Measurements from ENCODE around the gene SCAMP5. TPM values are rescaled to one million over a fixed set of nuclear protein-coding genes. Genes with fewer than 3 reads are reported as not detected.

The SCAMP5 gene
- total RNA-seq, 4 donors from 2014 or later = 5.0 to 78.1 (median 53.4) TPM

DNA sequence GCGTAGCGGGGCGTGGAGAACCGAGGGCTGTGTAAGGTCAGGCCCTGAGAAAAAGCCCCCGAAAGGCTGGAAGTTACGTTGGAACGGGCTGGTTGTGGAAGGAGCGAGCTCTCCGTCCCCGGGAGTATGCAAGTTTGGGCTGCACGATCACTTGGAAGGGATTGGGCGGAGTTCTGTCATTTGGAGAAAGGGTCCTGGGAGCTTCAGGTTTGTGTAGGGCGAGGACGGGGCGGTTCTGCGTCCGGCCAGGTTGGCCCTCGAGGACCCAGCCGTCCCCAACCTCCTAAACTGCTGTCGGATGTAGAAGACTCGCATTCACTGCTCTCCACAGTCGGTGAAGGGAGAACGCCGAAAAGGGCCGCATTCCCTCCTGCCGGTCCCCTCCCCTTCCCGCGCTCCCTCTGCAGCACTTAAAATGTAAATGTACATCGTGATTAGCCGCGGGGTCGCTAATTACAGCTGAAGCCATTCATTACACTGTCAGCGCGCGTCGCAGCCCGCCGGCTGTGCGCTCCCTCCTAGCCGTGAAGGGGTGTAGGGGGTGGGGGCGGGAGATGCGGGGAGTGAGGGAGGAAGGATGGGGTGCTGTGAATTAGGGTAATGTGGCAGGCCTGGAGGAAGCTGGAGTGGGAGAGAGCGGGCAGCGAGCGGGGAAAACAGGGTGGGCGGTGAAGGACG lies 36.3 kb upstream of the SCAMP5 start:
- Histone ChIP-seq H3K4me1 (peaks cover 0 to 39% (median 26%) of the 10 kb centered on the region in 4 donors), H3K4me3 (peak overlapping the region; percentile 2 to 73 (median 54)), H3K27ac (peak overlapping the region in 3 of 4 donors; percentile 56 to 90 (median 88)), H3K27me3 (no peaks in the 10 kb centered on the region), H3K9me3 (no peaks in the 10 kb centered on the region), H3K36me3 (no peaks in the 10 kb centered on the region)
- TF ChIP-seq, protein P1, sequence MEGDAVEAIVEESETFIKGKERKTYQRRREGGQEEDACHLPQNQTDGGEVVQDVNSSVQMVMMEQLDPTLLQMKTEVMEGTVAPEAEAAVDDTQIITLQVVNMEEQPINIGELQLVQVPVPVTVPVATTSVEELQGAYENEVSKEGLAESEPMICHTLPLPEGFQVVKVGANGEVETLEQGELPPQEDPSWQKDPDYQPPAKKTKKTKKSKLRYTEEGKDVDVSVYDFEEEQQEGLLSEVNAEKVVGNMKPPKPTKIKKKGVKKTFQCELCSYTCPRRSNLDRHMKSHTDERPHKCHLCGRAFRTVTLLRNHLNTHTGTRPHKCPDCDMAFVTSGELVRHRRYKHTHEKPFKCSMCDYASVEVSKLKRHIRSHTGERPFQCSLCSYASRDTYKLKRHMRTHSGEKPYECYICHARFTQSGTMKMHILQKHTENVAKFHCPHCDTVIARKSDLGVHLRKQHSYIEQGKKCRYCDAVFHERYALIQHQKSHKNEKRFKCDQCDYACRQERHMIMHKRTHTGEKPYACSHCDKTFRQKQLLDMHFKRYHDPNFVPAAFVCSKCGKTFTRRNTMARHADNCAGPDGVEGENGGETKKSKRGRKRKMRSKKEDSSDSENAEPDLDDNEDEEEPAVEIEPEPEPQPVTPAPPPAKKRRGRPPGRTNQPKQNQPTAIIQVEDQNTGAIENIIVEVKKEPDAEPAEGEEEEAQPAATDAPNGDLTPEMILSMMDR (IDR thresholded peaks at IDR 0.05) = no peak
- TF ChIP-seq POLR2A (IDR thresholded peaks at IDR 0.05) = no peak
- DNase-seq = no peak

DNA sequence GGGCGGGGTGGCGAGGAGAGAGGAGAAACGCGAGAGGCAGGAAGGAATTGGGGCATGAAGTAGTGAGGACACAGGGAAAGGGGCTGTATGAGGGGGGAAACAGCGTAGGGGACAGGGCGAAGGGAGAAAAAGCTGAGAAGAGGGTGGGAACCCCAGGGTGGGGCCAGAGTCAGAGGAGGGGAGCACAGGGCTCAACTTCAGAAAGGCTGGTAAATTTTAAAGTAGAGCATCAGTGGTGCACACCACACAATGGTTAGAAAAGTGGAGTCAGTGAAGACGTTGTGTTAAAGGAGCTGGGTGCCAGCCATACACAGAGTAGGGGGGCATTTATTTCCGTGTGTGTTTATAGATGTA lies 35.8 kb upstream of the SCAMP5 start:
- Histone ChIP-seq H3K4me3 (peak overlapping the region in 3 of 4 donors; percentile 48 to 73 (median 61)), H3K4me1 (peaks cover 0 to 34% (median 26%) of the 10 kb centered on the region in 4 donors), H3K27ac (peak overlapping the region in 1 of 4 donors; percentile 88), H3K36me3 (no peaks in the 10 kb centered on the region), H3K9me3 (no peaks in the 10 kb centered on the region), H3K27me3 (no peaks in the 10 kb centered on the region)
- no peak for TF ChIP-seq POLR2A (IDR thresholded peaks at IDR 0.05)
- TF ChIP-seq, protein P1 (IDR thresholded peaks at IDR 0.05) = no peak
- DNase-seq = no peak

DNA sequence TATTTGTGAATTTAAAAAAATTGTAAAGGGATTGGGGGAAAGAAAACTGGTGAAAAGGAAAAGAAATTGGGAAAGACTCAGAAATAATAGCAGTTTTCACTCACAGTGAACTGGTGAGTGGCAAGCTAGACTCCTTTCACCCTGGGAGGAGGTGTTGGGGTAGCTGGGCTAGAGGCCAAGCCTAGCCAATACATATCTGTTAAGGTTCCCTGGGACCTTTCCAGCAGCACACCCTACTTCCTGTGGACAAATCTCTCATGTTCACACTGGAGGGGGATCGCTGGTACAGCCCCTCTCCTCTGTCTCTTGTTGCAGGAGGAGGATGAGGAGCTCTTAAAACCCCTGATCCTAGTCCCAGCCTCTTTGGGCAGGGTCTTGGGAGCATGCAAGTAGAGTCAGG lies 35.1 kb upstream of the SCAMP5 start:
- H3K9me3 ChIP-seq = no peaks in the 10 kb centered on the region
- H3K4me1 ChIP-seq = peaks cover 0 to 32% (median 24%) of the 10 kb centered on the region in 4 donors
- no peak for DNase-seq
- H3K27ac ChIP-seq = no peak overlapping the region
- no peaks in the 10 kb centered on the region for H3K36me3 ChIP-seq
- no peaks in the 10 kb centered on the region for H3K27me3 ChIP-seq
- no peak for TF ChIP-seq POLR2A (IDR thresholded peaks at IDR 0.05)
- TF ChIP-seq, protein P1 (IDR thresholded peaks at IDR 0.05) = no peak
- H3K4me3 ChIP-seq = no peak overlapping the region

DNA sequence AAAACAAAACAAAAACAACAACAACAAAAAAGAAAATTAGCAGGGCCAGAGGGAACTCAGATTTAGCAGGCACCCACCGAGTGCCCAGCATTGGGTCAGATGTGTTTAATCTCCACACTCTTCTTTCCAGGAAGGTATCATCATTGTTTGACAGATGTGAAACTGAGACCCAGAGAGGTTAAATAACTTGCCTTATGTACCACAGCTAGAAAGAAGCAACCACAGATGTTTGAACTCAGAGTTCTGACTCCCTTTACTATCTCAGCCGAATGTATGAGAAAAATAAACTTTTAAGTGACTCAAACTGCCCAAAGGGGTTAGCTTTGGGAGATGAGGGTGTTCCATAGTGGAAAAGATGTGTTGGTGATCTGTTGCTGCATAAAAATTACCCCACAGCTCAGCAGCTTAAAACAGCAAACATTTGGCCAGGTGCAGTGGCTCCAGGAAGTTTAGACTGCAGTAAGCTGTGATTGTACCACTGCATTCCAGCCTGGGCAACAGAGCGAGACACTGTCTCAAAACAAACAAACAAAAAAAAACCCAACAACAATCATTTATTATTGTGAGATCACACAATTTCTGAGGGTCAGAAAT lies 34.3 kb upstream of the SCAMP5 start:
- no peak for DNase-seq
- H3K27ac ChIP-seq = no peak overlapping the region
- TF ChIP-seq POLR2A (IDR thresholded peaks at IDR 0.05) = no peak
- TF ChIP-seq, protein P1 (IDR thresholded peaks at IDR 0.05) = no peak

DNA sequence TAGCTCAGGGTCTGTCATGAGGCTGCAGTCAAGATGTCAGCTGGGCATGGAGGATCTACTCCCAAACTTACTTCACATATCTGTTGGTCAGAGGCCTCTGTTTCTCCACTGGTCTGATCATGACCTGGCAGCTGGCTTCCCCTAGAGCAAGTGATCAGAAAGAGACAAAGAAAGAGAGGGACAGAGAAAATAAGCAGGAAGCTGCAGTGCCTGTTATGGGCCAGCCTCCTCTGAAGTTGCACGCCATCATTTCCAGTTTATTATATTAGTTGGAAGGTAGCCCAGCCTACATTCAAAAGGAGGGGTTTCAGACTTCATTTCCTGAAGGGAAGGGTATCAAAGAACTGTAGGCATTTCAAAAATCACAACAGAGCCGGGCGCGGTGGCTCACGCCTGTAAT lies 33.7 kb upstream of the SCAMP5 start:
- Histone ChIP-seq H3K4me3 (no peak overlapping the region), H3K36me3 (no peaks in the 10 kb centered on the region), H3K27ac (no peak overlapping the region), H3K9me3 (no peaks in the 10 kb centered on the region), H3K4me1 (peaks cover 0 to 23% (median 16%) of the 10 kb centered on the region in 4 donors), H3K27me3 (no peaks in the 10 kb centered on the region)
- DNase-seq = no peak
- TF ChIP-seq, protein P1 (IDR thresholded peaks at IDR 0.05) = no peak
- no peak for TF ChIP-seq POLR2A (IDR thresholded peaks at IDR 0.05)

More for the DNA sequence above, 34.3 kb upstream of the SCAMP5 start:
- Histone ChIP-seq H3K4me3 (no peak overlapping the region), H3K36me3 (no peaks in the 10 kb centered on the region), H3K4me1 (peaks cover 0 to 26% (median 16%) of the 10 kb centered on the region in 4 donors), H3K27me3 (no peaks in the 10 kb centered on the region), H3K9me3 (no peaks in the 10 kb centered on the region)

All from Peyer's patch (tissue), 4 donors.